Forelimb muscle (tissue), 1 donor: ENCODE measurements around the gene NEAT1. TPM values are rescaled to one million over a fixed set of nuclear protein-coding genes. Genes with fewer than 3 reads are reported as not detected.

Experiments
- DNase-seq: peaks from one replicate; pipeline ENCODE4 v3.0.0-alpha.2; 2013; ENCODE audit warnings: low read depth
- polyA plus RNA-seq: library from polyadenylated mRNA; unstranded; fragments of 120-200 nt; gene quantifications from one replicate; pipeline ENCODE4 v1.2.1, GENCODE V29; 2013; ENCODE audit not compliant: insufficient read length

Gene NEAT1
- polyA plus RNA-seq, 1 donor: 94.1 TPM

DNA sequence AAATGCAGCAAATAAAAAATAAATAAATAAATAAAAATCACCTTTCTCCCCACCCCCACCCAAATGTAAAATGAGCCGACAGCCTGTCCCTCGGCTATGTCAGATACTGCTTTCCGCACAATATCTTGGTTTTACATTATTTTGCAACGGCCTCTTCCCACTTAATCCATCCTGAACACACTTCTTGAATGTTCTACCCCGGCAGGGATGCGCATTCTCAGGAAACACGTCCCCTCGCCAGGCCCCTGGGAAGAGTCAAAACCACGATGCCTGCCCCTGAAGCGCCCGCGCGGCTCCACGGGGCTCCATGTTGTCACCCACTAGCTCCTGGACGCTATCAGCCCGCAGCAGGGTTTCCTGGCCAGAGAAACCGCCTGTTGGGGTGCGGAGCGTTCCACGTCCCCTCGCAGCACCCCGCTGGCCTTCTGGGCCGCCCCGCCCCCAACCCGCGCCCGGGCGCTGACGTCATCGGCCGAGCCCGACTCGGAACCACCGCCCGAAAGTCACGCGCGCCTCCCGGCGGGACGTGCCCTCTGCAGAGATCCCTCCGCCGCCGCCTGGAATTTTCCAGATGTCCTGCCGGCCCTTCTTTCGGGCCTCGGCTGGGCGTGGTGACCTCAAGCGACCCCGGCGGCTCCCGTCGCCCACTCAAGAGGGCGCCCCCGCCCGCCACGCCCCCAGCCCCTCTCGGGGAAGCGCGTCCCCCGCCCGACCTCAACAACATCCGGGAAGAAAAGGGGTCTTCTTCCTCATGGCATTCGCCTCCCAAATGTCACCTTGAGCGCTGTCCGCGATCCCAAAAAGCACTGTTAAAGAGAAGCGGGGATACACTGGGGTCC is 585 bp upstream of the NEAT1 start:
- DNase-seq: peak; percentile 80

GRCh38 chr11:65423516-65424204 is 1.1 kb downstream of the NEAT1 start:
- no peak for DNase-seq

DNA sequence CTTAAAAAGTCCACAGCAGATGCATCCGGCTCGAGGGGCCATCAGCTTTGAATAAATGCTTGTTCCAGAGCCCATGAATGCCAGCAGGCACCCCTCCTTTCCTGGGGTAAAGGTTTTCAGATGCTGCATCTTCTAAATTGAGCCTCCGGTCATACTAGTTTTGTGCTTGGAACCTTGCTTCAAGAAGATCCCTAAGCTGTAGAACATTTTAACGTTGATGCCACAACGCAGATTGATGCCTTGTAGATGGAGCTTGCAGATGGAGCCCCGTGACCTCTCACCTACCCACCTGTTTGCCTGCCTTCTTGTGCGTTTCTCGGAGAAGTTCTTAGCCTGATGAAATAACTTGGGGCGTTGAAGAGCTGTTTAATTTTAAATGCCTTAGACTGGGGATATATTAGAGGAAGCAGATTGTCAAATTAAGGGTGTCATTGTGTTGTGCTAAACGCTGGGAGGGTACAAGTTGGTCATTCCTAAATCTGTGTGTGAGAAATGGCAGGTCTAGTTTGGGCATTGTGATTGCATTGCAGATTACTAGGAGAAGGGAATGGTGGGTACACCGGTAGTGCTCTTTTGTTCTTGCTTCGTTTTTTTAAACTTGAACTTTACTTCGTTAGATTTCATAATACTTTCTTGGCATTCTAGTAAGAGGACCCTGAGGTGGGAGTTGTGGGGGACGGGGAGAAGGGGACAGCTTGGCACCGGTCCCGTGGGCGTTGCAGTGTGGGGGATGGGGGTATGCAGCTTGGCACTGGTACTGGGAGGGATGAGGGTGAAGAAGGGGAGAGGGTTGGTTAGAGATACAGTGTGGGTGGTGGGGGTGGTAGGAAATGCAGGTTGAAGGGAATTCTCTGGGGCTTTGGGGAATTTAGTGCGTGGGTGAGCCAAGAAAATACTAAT is 1.9 kb downstream of the NEAT1 start:
- no peak for DNase-seq

DNA sequence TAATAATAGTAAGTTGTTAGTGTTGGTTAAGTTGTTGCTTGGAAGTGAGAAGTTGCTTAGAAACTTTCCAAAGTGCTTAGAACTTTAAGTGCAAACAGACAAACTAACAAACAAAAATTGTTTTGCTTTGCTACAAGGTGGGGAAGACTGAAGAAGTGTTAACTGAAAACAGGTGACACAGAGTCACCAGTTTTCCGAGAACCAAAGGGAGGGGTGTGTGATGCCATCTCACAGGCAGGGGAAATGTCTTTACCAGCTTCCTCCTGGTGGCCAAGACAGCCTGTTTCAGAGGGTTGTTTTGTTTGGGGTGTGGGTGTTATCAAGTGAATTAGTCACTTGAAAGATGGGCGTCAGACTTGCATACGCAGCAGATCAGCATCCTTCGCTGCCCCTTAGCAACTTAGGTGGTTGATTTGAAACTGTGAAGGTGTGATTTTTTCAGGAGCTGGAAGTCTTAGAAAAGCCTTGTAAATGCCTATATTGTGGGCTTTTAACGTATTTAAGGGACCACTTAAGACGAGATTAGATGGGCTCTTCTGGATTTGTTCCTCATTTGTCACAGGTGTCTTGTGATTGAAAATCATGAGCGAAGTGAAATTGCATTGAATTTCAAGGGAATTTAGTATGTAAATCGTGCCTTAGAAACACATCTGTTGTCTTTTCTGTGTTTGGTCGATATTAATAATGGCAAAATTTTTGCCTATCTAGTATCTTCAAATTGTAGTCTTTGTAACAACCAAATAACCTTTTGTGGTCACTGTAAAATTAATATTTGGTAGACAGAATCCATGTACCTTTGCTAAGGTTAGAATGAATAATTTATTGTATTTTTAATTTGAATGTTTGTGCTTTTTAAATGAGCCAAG is 2.7 kb downstream of the NEAT1 start:
- no peak for DNase-seq

DNA sequence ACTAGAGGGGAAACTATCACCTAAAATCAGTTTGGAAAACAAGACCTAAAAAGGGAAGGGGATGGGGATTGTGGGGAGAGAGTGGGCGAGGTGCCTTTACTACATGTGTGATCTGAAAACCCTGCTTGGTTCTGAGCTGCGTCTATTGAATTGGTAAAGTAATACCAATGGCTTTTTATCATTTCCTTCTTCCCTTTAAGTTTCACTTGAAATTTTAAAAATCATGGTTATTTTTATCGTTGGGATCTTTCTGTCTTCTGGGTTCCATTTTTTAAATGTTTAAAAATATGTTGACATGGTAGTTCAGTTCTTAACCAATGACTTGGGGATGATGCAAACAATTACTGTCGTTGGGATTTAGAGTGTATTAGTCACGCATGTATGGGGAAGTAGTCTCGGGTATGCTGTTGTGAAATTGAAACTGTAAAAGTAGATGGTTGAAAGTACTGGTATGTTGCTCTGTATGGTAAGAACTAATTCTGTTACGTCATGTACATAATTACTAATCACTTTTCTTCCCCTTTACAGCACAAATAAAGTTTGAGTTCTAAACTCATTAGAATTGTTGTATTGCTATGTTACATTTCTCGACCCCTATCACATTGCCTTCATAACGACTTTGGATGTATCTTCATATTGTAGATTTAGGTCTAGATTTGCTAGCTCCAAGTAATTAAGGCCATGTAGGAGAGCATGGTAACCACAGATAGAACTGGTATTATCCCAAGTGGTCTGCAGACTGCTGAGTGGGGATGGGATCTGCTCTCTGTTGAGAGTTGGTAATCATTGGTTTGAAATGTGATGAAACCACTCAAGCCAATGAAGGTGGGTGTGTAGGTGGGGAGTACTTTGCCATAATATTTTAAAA is 3.6 kb downstream of the NEAT1 start:
- DNase-seq: no peak

DNA sequence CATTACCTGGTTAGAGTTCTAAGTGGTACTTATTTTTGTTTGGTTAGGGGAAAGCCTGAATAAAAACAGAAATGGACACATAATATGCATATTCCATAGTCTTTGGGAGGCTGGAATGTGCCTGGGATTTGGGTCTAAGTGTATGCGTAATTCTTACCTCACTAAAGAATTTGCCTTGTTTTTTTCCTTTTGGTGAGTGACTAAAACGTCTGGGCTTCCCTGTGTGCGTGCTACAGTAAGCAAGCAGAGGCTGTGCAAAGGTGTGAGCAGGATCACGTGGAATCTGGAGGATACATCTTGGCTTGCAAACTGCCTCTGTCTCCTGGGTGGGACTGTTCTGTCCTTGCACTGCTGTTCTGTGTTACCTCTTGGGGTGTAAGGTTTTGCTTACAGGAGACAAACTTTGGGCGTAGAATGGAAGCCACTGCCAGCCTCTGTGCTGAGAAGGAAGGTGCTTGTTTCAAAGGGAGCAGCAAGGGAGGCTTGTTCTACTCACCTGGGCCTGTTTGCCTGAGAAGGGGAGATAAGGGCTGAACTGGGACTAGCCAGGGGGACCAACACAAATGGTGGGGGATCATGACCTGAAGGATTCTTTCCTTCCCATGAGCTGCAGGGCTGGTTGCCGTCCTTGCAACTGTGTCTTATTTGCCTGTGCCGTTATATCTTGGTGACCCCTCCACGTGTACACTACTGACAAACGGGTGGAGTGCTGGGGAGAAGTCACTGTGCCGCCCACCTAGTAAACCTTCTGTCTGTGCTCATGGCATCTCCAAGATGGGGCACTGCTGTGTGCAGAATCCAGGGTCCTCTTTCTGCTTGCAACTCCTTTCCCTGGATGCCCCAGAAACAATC is 4.5 kb downstream of the NEAT1 start:
- DNase-seq: no peak

GRCh38 chr11:65427691-65428577 is 5.3 kb downstream of the NEAT1 start:
- DNase-seq: no peak

GRCh38 chr11:65428578-65429067 is 6.0 kb downstream of the NEAT1 start:
- no peak for DNase-seq

DNA sequence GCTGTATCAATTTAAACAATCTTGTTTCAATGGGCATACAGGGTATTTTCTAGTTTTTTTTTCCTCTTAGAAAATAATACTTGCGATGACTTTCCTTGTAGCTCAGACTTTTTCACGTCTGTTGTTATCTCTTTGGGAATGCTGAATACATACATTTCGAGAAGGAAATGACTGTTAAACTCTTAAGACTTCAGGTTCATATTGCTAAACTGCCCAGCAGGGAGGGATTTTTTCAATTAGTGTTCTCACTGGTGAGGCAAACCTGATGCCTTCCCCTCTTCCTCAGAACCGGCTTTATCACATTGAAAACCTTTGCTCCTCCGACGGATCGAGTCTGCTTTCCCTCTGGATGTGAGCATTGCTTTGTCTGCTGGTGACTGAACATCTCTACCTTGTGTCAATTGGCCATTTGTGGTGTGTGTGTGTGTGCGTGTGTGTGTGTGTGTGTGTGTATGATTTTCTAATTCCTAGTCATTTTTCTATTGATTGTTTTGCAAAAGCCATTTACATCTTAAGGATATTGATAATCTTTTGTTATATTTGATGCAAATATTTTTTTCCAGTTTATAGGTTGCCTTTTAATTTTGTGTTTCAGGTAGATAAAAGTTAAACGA is 6.6 kb downstream of the NEAT1 start:
- no peak for DNase-seq

- DNase-seq: no peak
Measured at GRCh38 chr11:65429724-65430405, 7.3 kb downstream of the NEAT1 start.

DNA sequence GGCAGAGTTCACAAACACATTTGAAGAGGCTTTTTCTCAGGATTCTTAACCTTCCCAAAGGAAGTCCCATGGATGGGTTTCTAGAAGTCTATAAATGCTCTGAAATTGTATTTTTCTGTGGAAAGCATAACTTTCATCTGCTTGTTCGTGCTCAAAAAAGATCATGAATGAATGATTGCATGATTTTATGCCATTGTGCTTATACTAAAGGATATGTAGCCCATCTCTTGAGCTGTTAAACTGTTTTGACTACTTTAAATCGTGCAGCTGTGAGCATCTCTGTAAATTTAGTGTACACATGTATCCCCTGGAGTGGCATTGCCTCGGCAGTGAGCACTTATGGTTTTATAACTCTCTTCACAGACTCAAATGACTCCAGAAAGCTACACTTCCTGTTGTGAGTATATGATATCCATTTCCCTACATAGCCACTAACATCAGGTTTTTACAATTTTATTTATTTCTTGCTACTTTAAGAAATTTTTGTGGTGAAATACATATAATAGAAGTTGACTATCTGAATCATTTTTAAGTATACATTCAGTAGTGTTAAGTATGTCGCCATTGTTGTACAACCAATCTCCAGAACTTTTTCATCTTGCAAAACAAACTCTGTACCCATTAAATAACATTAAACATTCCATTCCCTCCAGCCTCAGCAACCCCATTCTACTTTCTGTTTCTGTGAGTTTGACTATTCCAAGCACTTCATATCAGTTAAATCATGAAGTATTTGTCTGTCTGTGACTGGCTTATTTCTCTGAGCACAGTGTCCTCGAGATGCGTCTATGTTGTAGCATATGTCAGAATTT is 8.0 kb downstream of the NEAT1 start:
- DNase-seq: no peak

- no peak for DNase-seq
Measured at GRCh38 chr11:65431451-65432099, 9.0 kb downstream of the NEAT1 start.

GRCh38 chr11:65432100-65432650 is 9.6 kb downstream of the NEAT1 start:
- DNase-seq: no peak

DNA sequence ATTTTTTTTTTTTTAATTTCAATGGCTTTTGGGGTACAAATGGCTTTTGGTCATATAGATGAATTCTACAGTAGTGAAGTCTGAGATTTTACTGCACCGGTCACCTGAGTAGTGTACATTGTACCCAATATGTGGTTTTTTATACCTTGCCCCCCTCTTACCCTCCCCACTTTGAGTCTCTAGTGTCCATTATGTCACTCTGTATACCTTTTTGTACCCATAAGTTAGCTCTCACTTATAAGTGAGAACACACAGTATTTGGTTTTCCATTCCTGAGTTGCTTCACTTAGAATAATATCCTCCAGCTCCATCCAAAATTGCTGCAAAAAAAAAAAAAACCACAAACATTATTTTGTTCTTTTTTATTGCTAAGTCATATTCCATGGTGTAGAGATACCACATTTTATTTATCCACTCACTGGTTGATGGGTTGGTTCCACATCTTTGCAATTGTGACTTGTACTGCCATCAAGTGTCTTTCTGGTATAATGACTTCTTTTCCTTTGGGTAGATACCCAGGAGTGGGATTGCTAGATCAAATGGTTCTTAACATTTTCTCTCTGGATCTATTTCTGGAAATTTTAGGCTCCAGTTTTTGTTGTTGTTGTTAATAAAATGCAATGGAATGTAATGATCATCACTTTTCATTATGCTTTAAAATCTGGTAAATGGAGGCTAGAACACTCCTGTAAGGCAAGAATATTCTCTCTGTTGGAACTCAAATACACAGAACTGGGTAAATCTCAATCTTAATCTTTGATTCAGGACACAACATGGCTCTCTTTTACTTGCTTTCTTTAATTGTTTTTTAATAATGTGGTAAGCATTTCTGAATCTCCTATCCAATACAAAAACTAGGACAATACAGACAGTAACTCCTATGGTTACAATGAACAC is 10.3 kb downstream of the NEAT1 start:
- DNase-seq: no peak
